ENCODE measurements around the gene MYT1.
A peak's percentile ranks its signal among the peaks of the same experiment; 100 is the strongest.

The MYT1 gene

GRCh38 chr20:64155258-64156135 lies 8.8 kb upstream of the MYT1 start:
- no peak for DNase-seq (ENCODE audit: low spot score)

GRCh38 chr20:64156136-64156885 lies 7.9 kb upstream of the MYT1 start:
- DNase-seq (ENCODE audit: low spot score) = no peak

- DNase-seq (ENCODE audit: low spot score) = no peak
Observed at GRCh38 chr20:64156886-64157875, 7.1 kb upstream of the MYT1 start.

GRCh38 chr20:64157878-64158277 lies 6.4 kb upstream of the MYT1 start:
- no peak for DNase-seq (ENCODE audit: low spot score)

- no peak for DNase-seq (ENCODE audit: low spot score)
Observed at GRCh38 chr20:64158346-64159285, 5.6 kb upstream of the MYT1 start.

- DNase-seq (ENCODE audit: low spot score) = no peak
Observed at GRCh38 chr20:64159286-64159680, 5.0 kb upstream of the MYT1 start.

GRCh38 chr20:64159711-64160110 lies 4.5 kb upstream of the MYT1 start:
- no peak for DNase-seq (ENCODE audit: low spot score)

- no peak for DNase-seq (ENCODE audit: low spot score)
Observed at GRCh38 chr20:64160118-64160517, 4.1 kb upstream of the MYT1 start.

GRCh38 chr20:64160526-64161355 lies 3.5 kb upstream of the MYT1 start:
- DNase-seq (ENCODE audit: low spot score) = no peak

- DNase-seq (ENCODE audit: low spot score) = peak; percentile 52
Observed at GRCh38 chr20:64161356-64162238, 2.7 kb upstream of the MYT1 start.

GRCh38 chr20:64162239-64162910 lies 1.9 kb upstream of the MYT1 start:
- DNase-seq (ENCODE audit: low spot score) = no peak

- DNase-seq (ENCODE audit: low spot score) = no peak
Observed at GRCh38 chr20:64163776-64164122, 503 bp upstream of the MYT1 start.

- no peak for DNase-seq (ENCODE audit: low spot score)
Observed at GRCh38 chr20:64165866-64166600, 1.8 kb downstream of the MYT1 start.

- DNase-seq (ENCODE audit: low spot score) = no peak
Observed at GRCh38 chr20:64166721-64167615, 2.7 kb downstream of the MYT1 start.

- no peak for DNase-seq (ENCODE audit: low spot score)
Observed at GRCh38 chr20:64167676-64168075, 3.4 kb downstream of the MYT1 start.

- DNase-seq (ENCODE audit: low spot score) = no peak
Observed at GRCh38 chr20:64168381-64169090, 4.3 kb downstream of the MYT1 start.
